HG03103 (cell line): ENCODE results near the gene IQSEC3.
A peak's percentile ranks its signal among the peaks of the same experiment; 100 is the strongest.
"Not testable (repeated sequence)": the region's sequence is repeated elsewhere in the genome, so short reads cannot be mapped to it uniquely, and the experiment has no call there.

ENCODE experiments used
- ATAC-seq: cut with Tn5 transposase; IDR thresholded peaks from one replicate; pipeline ENCODE4 v1.9.1; 2021; ENCODE audit warnings: low read depth; ENCODE audit not compliant: unreplicated experiment

IQSEC3 gene

DNA sequence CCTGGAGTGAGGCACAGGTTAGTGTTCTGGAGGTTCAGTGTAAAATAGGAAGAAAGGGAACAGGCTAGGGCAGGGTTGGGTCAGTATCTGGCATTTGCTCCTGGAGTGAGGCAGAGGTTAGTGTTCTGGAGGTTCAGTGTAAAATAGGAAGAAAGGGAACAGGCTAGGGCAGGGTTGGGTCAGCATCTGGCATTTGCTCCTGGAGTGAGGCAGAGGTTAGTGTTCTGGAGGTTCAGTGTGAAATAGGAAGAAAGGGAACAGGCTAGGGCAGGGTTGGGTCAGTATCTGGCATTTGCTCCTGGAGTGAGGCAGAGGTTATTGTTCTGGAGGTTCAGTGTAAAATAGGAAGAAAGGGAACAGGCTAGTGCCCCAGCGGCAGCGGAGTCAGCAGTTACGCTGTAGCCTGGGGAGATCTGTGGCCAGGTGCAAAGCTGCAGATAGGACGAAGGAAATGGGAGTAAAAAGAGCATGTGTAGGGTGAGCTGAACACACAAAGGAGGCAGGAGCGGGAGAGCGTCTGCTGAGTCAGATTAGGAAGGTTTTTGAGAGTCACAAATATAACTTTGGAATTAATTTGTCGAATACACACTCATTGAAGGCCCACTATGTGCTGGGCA is 67.2 kb downstream of the IQSEC3 start:
- not testable (repeated sequence) for ATAC-seq

DNA sequence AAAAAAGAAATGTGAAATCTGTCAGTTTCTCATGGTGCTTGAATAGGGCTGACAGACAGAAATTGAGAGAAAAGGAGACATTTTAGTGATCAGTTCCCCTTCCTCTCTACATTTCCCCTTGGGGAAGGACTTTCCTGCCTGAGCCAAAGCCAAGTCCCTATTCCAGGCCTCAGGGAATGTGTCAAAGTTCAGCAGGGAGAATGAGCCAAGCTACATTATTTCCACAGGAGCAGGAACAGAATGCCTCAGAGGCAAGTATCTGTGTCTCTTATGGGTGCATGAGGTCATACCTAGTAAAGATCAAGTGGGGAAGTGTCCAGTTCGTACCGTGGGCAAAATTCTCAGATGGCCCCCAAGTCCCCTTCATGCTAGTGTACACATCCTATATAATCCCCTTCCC is 68.6 kb downstream of the IQSEC3 start:
- no peak for ATAC-seq

DNA sequence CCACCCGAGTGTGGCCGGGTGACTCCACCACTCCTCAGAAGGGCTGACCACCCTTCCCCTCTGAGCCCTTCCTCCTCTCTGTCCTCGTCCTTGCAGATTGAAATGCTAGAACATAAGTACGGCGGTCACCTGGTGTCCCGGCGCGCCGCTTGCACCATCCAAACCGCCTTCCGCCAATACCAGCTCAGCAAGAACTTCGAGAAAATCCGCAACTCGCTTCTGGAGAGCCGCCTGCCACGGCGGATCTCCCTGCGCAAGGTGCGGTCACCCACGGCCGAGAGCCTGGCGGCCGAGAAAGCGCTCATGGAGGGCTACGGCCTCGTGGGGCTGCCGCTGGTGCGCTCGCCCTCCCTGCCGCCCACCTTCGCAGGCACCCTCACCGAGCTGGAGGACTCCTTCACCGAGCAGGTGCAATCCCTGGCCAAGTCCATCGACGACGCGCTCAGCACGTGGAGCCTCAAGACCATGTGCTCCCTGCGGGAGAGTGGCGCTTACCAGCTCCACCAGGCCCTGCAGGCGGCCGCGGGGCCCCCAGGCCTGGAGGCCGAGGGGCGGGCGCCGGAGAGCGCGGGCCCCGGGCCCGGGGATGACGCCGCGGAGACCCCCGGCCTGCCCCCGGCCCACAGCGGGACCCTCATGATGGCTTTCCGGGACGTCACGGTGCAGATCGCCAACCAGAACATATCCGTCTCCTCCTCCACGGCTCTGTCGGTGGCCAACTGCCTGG is 71.8 kb downstream of the IQSEC3 start:
- no peak for ATAC-seq

DNA sequence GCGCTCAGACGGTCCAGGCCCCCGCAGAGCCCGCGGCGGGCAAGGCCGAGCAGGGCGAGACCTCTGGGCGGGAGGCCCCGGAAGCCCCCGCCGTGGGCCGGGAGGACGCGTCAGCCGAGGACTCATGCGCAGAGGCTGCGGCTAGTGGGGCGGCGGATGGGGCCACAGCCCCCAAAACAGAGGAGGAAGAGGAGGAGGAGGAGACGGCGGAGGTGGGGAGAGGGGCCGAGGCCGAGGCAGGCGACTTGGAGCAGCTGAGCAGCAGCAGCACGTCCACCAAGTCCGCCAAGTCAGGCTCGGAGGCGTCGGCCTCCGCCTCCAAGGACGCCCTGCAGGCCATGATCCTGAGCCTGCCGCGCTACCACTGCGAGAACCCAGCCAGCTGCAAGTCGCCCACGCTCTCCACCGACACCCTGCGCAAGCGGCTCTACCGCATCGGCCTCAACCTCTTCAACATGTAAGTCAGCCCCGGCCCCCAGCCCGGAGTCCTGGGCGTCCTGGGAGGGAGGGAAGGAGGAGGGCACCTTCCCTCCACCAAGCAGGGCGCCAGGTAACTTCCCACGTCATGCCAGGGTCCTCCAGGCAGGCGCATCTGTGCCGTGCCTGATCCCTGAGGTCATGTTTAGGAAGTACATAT is 72.4 kb downstream of the IQSEC3 start:
- ATAC-seq, result no peak

DNA sequence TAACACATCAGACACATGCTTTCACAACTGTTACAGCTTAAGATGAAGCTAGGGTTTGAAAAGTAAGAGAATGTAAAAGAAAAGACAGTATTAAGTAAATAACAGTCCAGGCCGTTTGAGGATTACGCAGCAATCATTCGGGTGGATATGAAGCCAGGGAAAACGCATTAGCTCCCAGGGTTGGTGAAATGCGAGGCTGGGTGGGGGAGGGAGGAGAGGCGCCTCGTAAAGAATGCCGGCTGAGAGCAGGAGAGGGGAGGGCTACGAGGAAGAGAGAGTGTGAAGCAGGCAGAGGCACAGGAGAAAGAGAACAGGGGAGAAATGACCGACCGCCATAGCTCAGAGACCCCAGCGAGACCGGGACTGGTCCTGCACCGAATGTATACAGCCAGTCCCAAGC is 73.0 kb downstream of the IQSEC3 start:
- no peak for ATAC-seq

DNA sequence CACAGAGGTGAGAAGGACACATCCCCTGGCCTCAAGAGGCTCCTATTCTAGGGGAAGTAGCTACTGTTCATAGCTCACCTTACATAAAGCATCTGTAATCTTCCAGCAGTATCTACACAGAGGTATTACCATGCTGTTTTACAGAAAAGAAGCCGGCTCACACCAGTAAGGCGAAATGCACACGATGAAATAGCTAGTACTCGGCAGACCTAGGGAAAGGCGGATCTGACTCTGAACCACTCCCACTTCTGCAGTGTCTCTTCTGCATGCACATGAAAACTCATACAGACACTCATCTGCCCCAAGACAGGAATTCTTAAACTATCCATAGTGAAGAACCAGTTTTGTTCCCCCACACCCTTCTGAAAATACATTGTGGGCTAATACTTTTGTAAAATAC is 73.6 kb downstream of the IQSEC3 start:
- ATAC-seq, result no peak

DNA sequence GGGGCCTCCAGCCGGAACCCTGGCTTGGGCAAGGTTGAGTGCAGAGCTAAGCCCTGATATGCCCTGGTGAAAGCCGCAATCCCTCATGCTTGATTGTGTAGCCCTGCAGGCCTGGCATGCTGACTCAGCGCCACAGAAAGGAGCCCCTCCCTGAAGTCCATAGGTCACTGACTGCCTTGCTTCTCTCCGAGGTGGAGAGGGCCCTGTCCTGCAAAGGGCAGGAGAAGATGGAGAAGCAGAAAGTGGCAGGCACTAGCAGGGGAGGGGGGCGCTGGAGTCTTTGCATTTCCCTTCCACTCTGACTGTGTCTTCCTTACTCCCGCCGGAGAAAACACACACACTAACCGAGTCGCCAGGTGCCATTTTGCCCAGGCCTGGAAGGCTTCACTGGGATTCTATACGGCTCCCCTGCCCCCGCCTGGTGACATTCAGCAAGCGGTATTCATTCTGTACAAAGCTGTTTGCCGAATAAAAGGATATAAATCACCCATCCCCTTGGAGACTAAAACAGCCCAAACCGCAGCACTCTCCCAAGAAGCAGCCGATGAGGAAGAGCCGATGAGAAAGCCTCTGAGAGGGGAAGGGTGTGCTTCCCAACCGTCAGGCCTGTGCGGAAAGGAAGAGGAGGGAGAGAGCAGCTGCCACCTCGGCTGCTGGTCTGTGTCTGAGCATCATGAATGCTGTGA is 77.5 kb downstream of the IQSEC3 start:
- no peak for ATAC-seq

DNA sequence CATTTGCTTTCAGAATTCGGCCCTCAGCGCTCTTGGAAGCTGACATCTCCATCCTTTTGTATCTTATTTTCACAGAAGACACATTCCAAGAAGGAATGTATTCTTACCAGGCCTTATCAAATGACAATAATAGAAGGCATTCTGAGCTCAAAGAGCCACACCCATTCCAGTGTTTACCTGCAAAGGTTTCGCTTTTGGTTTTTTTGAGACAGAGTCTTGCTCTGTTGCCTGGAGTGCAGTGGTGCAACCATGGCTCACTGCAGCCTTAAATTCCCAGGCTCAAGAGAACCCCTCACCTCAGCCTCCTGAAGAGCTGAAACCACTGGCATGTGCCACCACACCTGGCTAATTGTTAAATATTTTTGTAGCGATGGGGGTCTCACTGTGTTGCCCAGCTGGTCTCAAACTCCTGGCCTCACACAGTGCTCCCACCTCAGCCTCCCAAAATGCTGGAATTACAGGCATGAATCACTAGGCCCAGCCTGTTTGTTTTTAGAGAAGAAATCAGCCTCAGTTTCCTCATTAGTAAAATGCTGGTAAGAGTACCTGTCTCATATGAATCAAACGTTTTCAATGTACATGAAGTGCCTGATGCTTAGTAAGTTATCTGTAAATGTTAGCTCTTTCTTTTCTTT is 78.2 kb downstream of the IQSEC3 start:
- no peak for ATAC-seq

DNA sequence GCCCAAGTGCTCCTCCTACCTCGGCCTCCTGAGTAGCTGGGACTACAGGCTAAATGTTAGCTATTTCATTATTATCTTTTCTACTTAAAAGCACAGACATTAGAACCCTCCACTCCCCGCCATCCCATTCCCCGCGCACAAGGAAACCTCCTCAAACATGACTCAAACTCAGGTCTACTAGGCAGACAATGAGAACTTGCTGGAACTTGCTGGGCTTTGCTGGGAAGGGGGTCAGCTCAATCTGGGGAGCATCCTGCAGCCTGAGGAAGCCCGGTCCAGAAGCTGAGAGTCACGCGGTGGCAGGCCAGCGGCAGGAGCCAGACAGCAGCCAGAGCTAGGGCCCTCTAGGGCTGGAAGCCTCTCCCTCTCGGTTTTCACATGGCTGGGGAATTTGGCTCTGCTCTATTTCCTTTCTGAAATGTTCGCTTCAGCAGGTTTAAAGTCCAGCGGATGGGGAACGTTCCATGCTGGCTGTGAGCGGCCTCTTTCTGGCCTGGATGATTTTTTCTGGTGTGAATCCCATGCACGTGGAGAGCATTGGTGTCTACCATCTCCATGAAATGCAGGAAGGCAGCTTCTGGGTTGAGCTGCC is 78.9 kb downstream of the IQSEC3 start:
- no peak for ATAC-seq

DNA sequence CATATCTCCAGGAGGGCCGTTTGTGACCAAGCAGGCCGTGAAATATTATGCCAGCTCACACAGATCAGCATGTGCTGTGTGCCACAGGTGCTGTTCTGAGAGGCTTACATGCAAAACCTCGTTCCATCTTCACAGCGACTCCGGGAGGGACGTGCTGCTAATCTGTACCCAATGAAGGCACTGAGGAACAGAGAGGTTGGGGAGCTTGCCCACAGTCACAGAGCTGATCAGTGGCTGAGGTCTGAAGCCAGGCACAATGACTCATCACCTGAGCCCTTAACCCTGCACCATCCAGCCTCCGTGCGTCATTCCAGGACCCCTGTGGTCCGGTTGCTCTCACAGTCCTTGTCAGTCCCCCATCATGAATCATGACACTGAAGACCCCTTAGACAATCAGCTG is 80.7 kb downstream of the IQSEC3 start:
- ATAC-seq, result no peak

DNA sequence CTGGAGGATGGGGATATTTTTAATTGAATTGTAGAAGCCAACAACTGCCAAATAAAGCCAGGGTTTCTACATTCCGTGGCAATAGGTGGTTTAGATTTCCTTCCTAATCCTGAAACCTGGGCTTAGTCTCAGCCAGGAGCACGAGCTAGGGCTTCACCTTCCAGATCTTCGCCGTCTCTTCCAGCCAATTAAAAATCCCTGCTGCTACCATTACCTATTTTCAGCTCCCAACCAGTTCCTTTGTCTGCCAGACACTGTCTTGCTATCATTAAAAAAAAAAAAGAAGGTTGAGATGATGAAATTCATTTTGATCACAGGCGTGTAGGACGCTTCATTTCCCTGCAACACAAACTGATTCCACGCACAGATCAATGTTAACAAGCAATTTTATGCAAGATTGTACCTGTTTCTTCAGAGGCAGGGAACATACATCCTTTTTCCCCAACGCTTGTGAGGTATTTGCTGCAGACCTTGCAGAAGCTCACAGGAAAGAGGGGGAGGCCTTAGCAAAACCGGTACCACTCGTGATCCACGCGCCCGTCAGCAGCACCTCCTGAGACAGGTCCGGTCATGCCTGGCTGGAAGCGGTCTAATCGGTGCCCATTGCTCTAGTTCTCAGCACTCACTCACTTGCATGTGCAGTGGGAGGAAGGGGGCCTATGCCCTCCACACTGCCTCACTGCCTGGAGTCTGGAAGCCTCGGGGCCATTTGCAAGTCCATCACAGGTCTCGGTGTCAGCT is 82.3 kb downstream of the IQSEC3 start:
- no peak for ATAC-seq

DNA sequence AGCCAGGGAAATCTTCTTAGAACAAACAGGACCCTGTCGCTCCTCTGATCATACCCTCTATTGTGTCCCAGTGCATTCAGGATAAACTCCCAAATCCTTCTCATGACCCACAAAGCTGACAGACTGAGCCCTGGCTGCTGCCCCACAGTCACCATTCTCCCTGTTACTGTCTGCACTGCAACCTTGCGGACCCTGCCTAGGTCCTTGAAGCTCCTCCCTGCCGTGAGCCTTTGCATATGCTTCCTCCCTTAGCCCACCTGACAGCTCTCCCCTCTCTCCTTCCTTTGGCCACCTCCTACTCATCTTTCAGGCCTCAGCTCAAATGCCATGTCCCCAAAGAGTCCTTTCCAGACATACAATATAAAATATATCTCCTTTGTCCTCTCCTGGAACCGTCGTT is 85.0 kb downstream of the IQSEC3 start:
- ATAC-seq, result no peak

DNA sequence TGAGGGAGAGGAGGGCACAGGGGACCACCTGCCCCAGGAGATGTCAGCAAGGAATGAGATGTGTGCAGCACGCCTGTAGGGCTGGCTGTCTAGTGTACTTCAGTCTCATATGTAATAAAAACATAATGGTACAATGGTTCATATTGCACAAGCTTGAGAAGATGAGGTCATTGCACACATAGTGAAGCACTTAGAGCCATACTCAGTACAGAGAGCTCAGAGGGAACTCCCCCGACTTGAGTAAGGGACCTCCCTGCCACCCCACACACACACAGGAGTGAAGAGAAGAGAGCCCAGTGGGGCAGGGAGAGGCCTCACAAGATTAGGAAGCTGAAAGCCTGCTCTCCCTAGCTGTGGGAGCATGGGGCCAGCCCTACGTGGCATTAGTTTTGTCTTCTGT is 85.9 kb downstream of the IQSEC3 start:
- ATAC-seq, result no peak

DNA sequence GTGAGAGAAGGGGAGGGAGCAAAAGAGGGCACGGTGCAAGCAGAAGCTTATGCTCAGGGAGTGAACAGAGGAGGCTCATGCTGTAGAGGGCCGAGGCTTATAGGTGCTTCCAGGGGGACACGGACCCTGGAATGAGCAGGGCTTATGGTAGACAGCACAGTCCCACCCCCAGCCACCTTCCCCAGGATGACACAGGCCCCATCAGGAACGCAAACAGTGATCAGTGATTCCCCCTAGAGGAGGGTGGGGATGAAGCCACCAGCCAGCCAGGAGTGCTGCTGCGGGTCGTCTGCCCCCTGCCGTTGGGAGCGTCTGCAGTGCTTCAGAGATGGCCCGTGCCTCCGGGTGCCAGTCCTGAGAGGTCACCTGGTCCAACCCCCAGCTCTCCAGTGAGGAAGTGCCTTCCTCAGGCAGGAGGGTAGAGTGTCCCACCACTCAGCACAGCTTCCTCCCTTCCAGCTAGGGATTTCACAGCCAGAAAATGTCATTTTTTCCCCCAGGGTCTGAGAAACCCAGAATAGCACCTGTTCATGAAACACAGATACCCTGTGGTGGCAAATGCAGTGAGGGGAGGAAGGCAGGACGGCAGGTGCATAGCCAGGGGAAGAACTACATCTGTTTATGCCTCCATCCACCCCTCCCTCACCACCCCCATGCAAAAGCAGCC is 86.6 kb downstream of the IQSEC3 start:
- ATAC-seq, result peak; percentile 63

DNA sequence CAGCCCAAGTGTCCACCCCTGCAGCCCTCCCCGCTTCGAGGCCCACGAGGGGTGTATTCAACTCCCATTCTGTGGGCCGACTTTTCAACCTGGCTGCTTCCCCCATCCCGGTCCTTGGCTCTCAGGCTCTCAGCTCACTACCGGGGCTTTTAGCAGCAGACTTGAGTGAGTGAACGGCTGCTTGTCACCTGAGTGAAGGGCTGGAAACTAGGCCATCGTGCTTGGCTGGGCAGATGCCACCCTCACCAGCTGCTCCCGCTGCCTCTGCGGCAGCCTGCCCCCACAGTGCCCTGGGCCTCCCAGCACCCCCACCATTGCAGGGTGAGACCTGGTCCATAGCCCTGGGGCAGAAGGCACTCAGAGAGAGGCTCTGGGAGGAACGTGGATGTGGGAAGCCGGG is 87.5 kb downstream of the IQSEC3 start:
- ATAC-seq, result no peak

DNA sequence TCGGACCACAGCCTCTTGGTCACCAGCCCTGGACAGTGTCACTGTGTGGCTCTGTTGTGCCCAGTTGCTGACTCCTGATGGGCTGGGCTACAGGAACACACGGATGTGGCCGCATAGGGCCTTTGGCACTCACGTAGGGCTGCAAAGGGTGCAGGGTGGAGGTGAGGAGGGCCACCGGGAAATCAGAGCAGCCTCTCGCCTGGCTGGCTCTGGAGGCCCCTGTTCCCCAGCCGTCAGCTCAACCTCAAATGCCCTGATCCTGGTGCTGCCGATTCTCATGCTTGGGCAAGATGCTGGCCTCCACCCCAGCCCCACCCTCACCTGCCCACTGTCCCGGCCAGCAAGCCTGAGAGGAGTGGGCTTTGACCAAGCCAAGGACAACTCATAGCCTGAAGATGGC is 88.4 kb downstream of the IQSEC3 start:
- ATAC-seq, result no peak

DNA sequence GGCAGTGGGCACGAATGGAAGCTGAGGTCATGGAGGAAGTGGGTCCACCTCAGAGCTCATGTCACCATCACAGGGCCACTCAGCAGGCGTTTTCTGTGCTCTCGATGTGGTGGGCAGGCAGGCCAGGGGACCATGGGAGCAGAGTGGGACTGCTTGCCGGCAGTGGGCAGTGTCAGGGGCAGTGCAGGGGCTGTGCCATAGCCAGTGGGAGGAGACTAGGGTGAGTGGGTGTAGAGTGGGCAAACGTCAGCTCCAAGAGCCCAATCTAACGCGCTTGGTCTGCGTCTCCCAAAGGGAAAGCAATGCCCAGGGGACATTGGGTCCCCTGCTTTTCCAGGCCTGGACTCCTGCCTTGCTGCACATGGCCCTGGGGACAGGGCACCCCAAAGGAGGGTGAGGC is 89.1 kb downstream of the IQSEC3 start:
- ATAC-seq, result no peak

DNA sequence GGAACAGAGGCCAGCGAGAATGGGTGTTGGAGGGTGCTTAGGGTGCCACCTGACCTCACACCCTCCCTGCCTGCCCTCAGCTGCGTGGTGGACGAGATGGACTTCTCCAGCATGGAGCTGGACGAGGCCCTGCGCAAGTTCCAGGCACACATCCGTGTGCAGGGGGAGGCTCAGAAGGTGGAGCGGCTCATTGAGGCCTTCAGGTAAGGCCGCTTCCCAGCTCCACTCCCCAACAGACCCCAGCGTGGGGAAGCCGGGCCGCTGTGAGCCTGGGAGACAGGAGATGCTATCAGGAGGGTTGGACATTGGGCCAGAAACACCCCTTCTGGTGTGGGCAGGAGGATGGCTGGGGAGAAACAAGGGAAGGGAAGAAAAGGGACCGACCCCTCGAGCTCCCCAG is 90.4 kb downstream of the IQSEC3 start:
- ATAC-seq, result no peak

DNA sequence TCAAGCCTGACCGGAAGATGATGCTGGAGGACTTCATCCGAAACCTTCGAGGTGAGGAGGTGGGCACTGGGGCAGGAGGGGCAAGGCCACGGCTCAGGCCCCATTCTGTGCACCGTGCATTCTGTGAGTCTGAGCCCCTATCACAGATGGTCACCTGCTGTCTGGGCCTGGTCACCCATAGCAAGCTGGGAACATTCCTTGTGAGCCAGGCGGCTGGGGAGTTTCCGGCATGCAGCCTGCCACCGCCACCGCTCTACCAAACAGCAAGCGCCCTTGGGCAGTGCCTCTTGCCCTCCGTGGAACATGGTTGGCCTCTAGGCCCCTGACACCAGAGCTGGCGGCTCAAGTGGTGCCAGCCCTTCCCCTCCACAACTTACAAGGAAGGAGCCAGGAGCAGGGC is 91.1 kb downstream of the IQSEC3 start:
- ATAC-seq, result no peak
